T-helper 2 cell treated with Interferon-gamma antibody and Interleukin-4, amounts not matched to agents 5 μg/mL and 100 μg/mL, for 36 hours (primary cell): ENCODE measurements around the gene RNF149.
A peak's percentile ranks its signal among the peaks of the same experiment; 100 is the strongest.
"Not testable (repeated sequence)": the region's sequence is repeated elsewhere in the genome, so short reads cannot be mapped to it uniquely, and the experiment has no call there.

Source experiments
- DNase-seq: peaks from one replicate; pipeline ENCODE4 v3.0.0; 2021; ENCODE audit warnings: low spot score
- H3K27ac Mint-ChIP-seq: one replicate; pipeline ENCODE4 v1.8.0; 2021; ENCODE audit warnings: mild to moderate bottlenecking, mixed read lengths
- H3K27me3 Mint-ChIP-seq: one replicate; pipeline ENCODE4 v1.8.0; 2021; ENCODE audit warnings: low read depth, mixed read lengths
- H3K36me3 Mint-ChIP-seq: one replicate; pipeline ENCODE4 v1.8.0; 2021; ENCODE audit warnings: low read depth, mixed read lengths
- H3K4me1 Mint-ChIP-seq: one replicate; pipeline ENCODE4 v1.8.0; 2021; ENCODE audit warnings: low read depth, mixed read lengths
- H3K4me3 Mint-ChIP-seq: one replicate; pipeline ENCODE4 v1.8.0; 2022; ENCODE audit warnings: mild to moderate bottlenecking, moderate library complexity, mixed read lengths
- H3K9me3 Mint-ChIP-seq: one replicate; pipeline ENCODE4 v1.8.0; 2021; ENCODE audit warnings: mixed read lengths

Gene RNF149

GRCh38 chr2:101308432-101309210, at the start of gene RNF149:
RNF149 (minus strand) TSS chr2:101308701; CDS start chr2:101308588, 113 bp downstream.
- H3K27ac Mint-ChIP-seq = peak within 1 kb of the TSS; percentile 99
- peak; percentile 93 for DNase-seq
- peaks cover 35% of the 10 kb centered on the region for H3K36me3 Mint-ChIP-seq
- no peaks in the 10 kb centered on the region for H3K27me3 Mint-ChIP-seq
- H3K9me3 Mint-ChIP-seq = no peaks in the 10 kb centered on the region
- H3K4me3 Mint-ChIP-seq = peak within 1 kb of the TSS; percentile 100
- peaks cover 53% of the 10 kb centered on the region for H3K4me1 Mint-ChIP-seq

GRCh38 chr2:101357376-101357775, 48.9 kb upstream of the RNF149 start:
- H3K4me3 Mint-ChIP-seq = no peak overlapping the region
- no peak overlapping the region for H3K27ac Mint-ChIP-seq
- H3K9me3 Mint-ChIP-seq = no peaks in the 10 kb centered on the region
- no peaks in the 10 kb centered on the region for H3K36me3 Mint-ChIP-seq
- H3K4me1 Mint-ChIP-seq = peaks cover 38% of the 10 kb centered on the region
- peaks cover 11% of the 10 kb centered on the region for H3K27me3 Mint-ChIP-seq
- DNase-seq = no peak

- H3K27ac Mint-ChIP-seq = no peak overlapping the region
- H3K4me3 Mint-ChIP-seq = no peak overlapping the region
- H3K27me3 Mint-ChIP-seq = peaks cover 11% of the 10 kb centered on the region
- H3K4me1 Mint-ChIP-seq = peaks cover 29% of the 10 kb centered on the region
- DNase-seq = no peak
- H3K9me3 Mint-ChIP-seq = no peaks in the 10 kb centered on the region
- no peaks in the 10 kb centered on the region for H3K36me3 Mint-ChIP-seq
These were observed 48.0 kb upstream of the RNF149 start for GRCh38 chr2:101356521-101356920.

- Mint-ChIP-seq H3K36me3 (no peaks in the 10 kb centered on the region), H3K27ac (no peak overlapping the region), H3K27me3 (peaks cover 11% of the 10 kb centered on the region), H3K9me3 (no peaks in the 10 kb centered on the region), H3K4me3 (no peak overlapping the region), H3K4me1 (peaks cover 25% of the 10 kb centered on the region)
- DNase-seq = no peak
These were observed 47.6 kb upstream of the RNF149 start for GRCh38 chr2:101356055-101356454.

GRCh38 chr2:101355401-101356054, 47.0 kb upstream of the RNF149 start:
- no peaks in the 10 kb centered on the region for H3K9me3 Mint-ChIP-seq
- no peaks in the 10 kb centered on the region for H3K36me3 Mint-ChIP-seq
- H3K4me1 Mint-ChIP-seq = peaks cover 26% of the 10 kb centered on the region
- H3K4me3 Mint-ChIP-seq = no peak overlapping the region
- no peak for DNase-seq
- no peak overlapping the region for H3K27ac Mint-ChIP-seq
- H3K27me3 Mint-ChIP-seq = peaks cover 11% of the 10 kb centered on the region

GRCh38 chr2:101354420-101355311, 46.2 kb upstream of the RNF149 start:
- DNase-seq = no peak
- Mint-ChIP-seq H3K27me3 (peaks cover 8% of the 10 kb centered on the region), H3K27ac (no peak overlapping the region), H3K36me3 (no peaks in the 10 kb centered on the region), H3K4me1 (peaks cover 24% of the 10 kb centered on the region), H3K4me3 (no peak overlapping the region), H3K9me3 (no peaks in the 10 kb centered on the region)

GRCh38 chr2:101352631-101353030, 44.1 kb upstream of the RNF149 start:
- Mint-ChIP-seq H3K4me1 (peaks cover 21% of the 10 kb centered on the region), H3K27me3 (peaks cover 11% of the 10 kb centered on the region)
- H3K27ac Mint-ChIP-seq, H3K9me3 Mint-ChIP-seq, H3K4me3 Mint-ChIP-seq, H3K36me3 Mint-ChIP-seq, DNase-seq: not testable (repeated sequence)

- no peaks in the 10 kb centered on the region for H3K36me3 Mint-ChIP-seq
- no peak overlapping the region for H3K27ac Mint-ChIP-seq
- H3K4me3 Mint-ChIP-seq = no peak overlapping the region
- peaks cover 19% of the 10 kb centered on the region for H3K4me1 Mint-ChIP-seq
- peaks cover 19% of the 10 kb centered on the region for H3K27me3 Mint-ChIP-seq
- no peaks in the 10 kb centered on the region for H3K9me3 Mint-ChIP-seq
- no peak for DNase-seq
These were observed 42.7 kb upstream of the RNF149 start for GRCh38 chr2:101351207-101351606.

GRCh38 chr2:101349893-101350662, 41.6 kb upstream of the RNF149 start:
- Mint-ChIP-seq H3K4me1 (peaks cover 17% of the 10 kb centered on the region), H3K27ac (no peak overlapping the region), H3K4me3 (no peak overlapping the region), H3K36me3 (no peaks in the 10 kb centered on the region), H3K27me3 (peaks cover 19% of the 10 kb centered on the region), H3K9me3 (no peaks in the 10 kb centered on the region)
- DNase-seq = no peak

- Mint-ChIP-seq H3K4me1 (peaks cover 19% of the 10 kb centered on the region), H3K36me3 (no peaks in the 10 kb centered on the region), H3K27ac (no peak overlapping the region), H3K4me3 (no peak overlapping the region), H3K9me3 (no peaks in the 10 kb centered on the region), H3K27me3 (peaks cover 21% of the 10 kb centered on the region)
- DNase-seq = no peak
These were observed 40.4 kb upstream of the RNF149 start for GRCh38 chr2:101348883-101349282.

GRCh38 chr2:101346909-101347308, 38.4 kb upstream of the RNF149 start:
- Mint-ChIP-seq H3K4me1 (peaks cover 28% of the 10 kb centered on the region), H3K36me3 (no peaks in the 10 kb centered on the region), H3K27me3 (peaks cover 16% of the 10 kb centered on the region), H3K27ac (no peak overlapping the region), H3K4me3 (no peak overlapping the region), H3K9me3 (no peaks in the 10 kb centered on the region)
- DNase-seq = no peak

GRCh38 chr2:101344137-101344536, 35.6 kb upstream of the RNF149 start:
- Mint-ChIP-seq H3K36me3 (no peaks in the 10 kb centered on the region), H3K27ac (no peak overlapping the region), H3K4me1 (peaks cover 41% of the 10 kb centered on the region), H3K9me3 (no peaks in the 10 kb centered on the region), H3K4me3 (no peak overlapping the region), H3K27me3 (peaks cover 16% of the 10 kb centered on the region)
- DNase-seq = no peak

GRCh38 chr2:101342625-101343008, 34.1 kb upstream of the RNF149 start:
- H3K4me3 Mint-ChIP-seq = no peak overlapping the region
- H3K27me3 Mint-ChIP-seq = peaks cover 15% of the 10 kb centered on the region
- peaks cover 36% of the 10 kb centered on the region for H3K4me1 Mint-ChIP-seq
- no peak overlapping the region for H3K27ac Mint-ChIP-seq
- no peak for DNase-seq
- H3K9me3 Mint-ChIP-seq = no peaks in the 10 kb centered on the region
- no peaks in the 10 kb centered on the region for H3K36me3 Mint-ChIP-seq
